Ovary (tissue), 9 donors: Measurements from ENCODE around the gene NUP133. TPM values are rescaled to one million over a fixed set of nuclear protein-coding genes. Genes with fewer than 3 reads are reported as not detected.

Experiments used
- DNase-seq, 5 donors: peaks; one replicate each; pipeline ENCODE4 v3.0.0-alpha.2; 2019 to 2020
- H3K27ac ChIP-seq, 2 donors: fragments of 200-600 bp; one replicate each; pipeline versions ENCODE4 v1.5.1 to v1.8.0; 2019 to 2022
- H3K27me3 ChIP-seq: fragments of 200-600 bp; one replicate; pipeline ENCODE4 v1.8.0; 2022
- H3K36me3 ChIP-seq: fragments of 200-600 bp; sonication (generic); one replicate; pipeline ENCODE4 v1.5.1; 2019
- H3K4me1 ChIP-seq: one replicate; pipeline ENCODE4 v1.8.1; 2013; ENCODE audit warnings: mild to moderate bottlenecking, moderate library complexity; ENCODE audit not compliant: insufficient read depth
- H3K4me3 ChIP-seq: fragments of 200-600 bp; sonication (generic); one replicate; pipeline ENCODE4 v1.5.1; 2017
- H3K9me3 ChIP-seq, 2 donors: fragments of 200-600 bp in 1 of 2; sonication (generic) in 1 of 2; one replicate each; pipeline versions ENCODE4 v1.5.1 to v1.8.1; 2013 to 2019; ENCODE audit warnings: mild to moderate bottlenecking in 1 of 2, moderate library complexity in 1 of 2
- EP300 ChIP-seq: sonication (generic); formaldehyde crosslinking; IDR thresholded peaks from one replicate; pipeline ENCODE4 v1.6.1; 2017; ENCODE audit warnings: antibody characterized with exemption
- POLR2A ChIP-seq: fragments of 450-650 bp; IDR thresholded peaks from one replicate; pipeline ENCODE4 v1.6.1; 2017; ENCODE audit warnings: antibody characterized with exemption, mild to moderate bottlenecking, moderate library complexity
- WGBS, 3 donors: extraction: QIAGEN DNeasy Blood & Tissue Kit in 1 of 3; methylation state at CpG; one replicate each; pipeline versions ENCODE4 v1.1.5 to v1.1.7; 2013 to 2017; 5-methylcytosine and 5-hydroxymethylcytosine counted together
- intact Hi-C, 4 donors: fragments of 100-400 bp; cut with DNase I; formaldehyde crosslinking; loops; one replicate each; pipeline versions ENCODE4 v1.11.0 to v1.15.1; 2022 to 2023
- polyA plus RNA-seq, 2 donors: library from polyadenylated mRNA; stranded (reverse); fragments of 200-250 nt in 1 of 2; fragments of 350-450 nt in 1 of 2; fragmentation: Illumina TruSeq in 1 of 2; extraction: RNeasy Lipid Tissue Mini Kit (QIAGEN cat#74804) in 1 of 2; gene quantifications; one replicate each; pipeline ENCODE4 v1.2.3, GENCODE V29; 2013 to 2014
- total RNA-seq, 7 donors: library from RNA; depleted of rRNA in 2 of 7; stranded (reverse); fragments of >200 nt in 2 of 7; fragmentation: NEBNext Ultra II Directional in 3 of 7; extraction: Animal tissue kit (Norgen Biotek cat#: 25700) in 3 of 7; gene quantifications; one replicate each; pipeline versions ENCODE4 v1.1.0 to v1.2.4, GENCODE V29; 2016 to 2023
- TF ChIP-seq, protein P1 (sequence below), 3 donors: fragments of 450-650 bp in 2 of 3; fragments of 200-600 bp in 1 of 3; IDR thresholded peaks; one replicate each; pipeline versions ENCODE4 v1.5.1 to v1.8.0; 2016 to 2022; ENCODE audit warnings: antibody characterized with exemption in 3 of 3, mild to moderate bottlenecking in 1 of 3
- donor health status: DM: no; HTN: no; CAD: no; lungs with moderate emphysema.
- donor health status: DM: no; HTN: no; CAD: no.
- donor health status: Bipolar disorder and iron deficiency.
- donor health status: DM: yes; HTN: yes; CAD: no.
- donor health status: DM: no; HTN: no; CAD: no.
- donor health status: DM: yes; HTN: yes; CAD: no.

NUP133 gene
- total and polyA plus RNA-seq, 9 donors: 15.3 to 49.2 (median 40.6) TPM

DNA sequence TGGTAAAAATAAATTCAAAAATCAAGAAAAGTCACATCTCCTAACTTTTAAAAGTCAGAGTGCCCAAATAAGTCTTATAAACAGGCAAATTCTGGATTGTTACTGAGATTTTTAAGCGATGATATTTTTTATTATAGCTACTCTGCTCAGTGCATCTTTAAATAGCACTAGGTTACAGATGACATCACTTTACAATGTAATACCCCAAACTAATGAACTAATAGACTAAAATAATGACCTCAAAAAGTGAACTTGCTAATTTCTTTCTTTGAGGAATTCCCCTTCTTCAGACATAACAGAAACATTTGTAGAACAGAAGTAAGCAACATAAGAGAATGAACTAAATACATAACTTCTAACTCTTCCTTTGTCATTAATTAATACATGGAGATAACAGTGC, 41.3 kb downstream of the NUP133 start:
- no peak for DNase-seq
- Histone ChIP-seq H3K4me1 (no peaks in the 10 kb centered on the region), H3K4me3 (no peak overlapping the region), H3K36me3 (no peaks in the 10 kb centered on the region), H3K27me3 (no peaks in the 10 kb centered on the region), H3K9me3 (no peaks in the 10 kb centered on the region), H3K27ac (no peak overlapping the region)
- TF ChIP-seq POLR2A (no peak), EP300 (no peak)
- TF ChIP-seq, protein P1, sequence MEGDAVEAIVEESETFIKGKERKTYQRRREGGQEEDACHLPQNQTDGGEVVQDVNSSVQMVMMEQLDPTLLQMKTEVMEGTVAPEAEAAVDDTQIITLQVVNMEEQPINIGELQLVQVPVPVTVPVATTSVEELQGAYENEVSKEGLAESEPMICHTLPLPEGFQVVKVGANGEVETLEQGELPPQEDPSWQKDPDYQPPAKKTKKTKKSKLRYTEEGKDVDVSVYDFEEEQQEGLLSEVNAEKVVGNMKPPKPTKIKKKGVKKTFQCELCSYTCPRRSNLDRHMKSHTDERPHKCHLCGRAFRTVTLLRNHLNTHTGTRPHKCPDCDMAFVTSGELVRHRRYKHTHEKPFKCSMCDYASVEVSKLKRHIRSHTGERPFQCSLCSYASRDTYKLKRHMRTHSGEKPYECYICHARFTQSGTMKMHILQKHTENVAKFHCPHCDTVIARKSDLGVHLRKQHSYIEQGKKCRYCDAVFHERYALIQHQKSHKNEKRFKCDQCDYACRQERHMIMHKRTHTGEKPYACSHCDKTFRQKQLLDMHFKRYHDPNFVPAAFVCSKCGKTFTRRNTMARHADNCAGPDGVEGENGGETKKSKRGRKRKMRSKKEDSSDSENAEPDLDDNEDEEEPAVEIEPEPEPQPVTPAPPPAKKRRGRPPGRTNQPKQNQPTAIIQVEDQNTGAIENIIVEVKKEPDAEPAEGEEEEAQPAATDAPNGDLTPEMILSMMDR (IDR thresholded peaks at IDR 0.05): no peak
- WGBS, 3 donors: 94 to 98% (median 97%) methylated on average over 1 of the region's 1 CpG
- intact Hi-C loops: no loop called here

DNA sequence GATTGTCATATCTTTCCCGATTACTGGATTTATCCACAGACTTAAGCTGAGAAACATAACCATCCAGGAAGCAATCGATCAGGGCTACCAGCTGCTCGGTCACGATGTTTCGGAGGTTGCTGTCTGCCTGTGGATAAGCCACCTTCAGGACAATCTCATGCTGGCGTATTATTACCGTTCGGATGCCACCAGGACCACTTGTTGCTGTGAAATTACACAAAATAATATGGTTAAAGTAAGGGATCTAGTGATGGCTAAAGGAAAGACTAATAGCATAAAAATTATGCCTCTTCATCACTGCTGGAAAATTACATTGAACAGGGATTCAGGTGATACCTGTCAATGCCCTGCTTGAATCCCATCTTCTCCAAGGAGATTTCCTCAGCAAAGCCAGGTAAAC, 43.5 kb downstream of the NUP133 start:
- no peaks in the 10 kb centered on the region for H3K9me3 ChIP-seq
- H3K36me3 ChIP-seq: no peaks in the 10 kb centered on the region
- TF ChIP-seq EP300 (no peak), POLR2A (no peak)
- TF ChIP-seq, protein P1 (IDR thresholded peaks at IDR 0.05): no peak
- H3K4me1 ChIP-seq: no peaks in the 10 kb centered on the region
- H3K27me3 ChIP-seq: no peaks in the 10 kb centered on the region
- H3K27ac ChIP-seq: no peak overlapping the region
- no peak overlapping the region for H3K4me3 ChIP-seq
- DNase-seq: no peak
- intact Hi-C loops: no loop called here
- 95 to 98% (median 98%) methylated on average over 8 of the region's 8 CpGs for WGBS, 3 donors

DNA sequence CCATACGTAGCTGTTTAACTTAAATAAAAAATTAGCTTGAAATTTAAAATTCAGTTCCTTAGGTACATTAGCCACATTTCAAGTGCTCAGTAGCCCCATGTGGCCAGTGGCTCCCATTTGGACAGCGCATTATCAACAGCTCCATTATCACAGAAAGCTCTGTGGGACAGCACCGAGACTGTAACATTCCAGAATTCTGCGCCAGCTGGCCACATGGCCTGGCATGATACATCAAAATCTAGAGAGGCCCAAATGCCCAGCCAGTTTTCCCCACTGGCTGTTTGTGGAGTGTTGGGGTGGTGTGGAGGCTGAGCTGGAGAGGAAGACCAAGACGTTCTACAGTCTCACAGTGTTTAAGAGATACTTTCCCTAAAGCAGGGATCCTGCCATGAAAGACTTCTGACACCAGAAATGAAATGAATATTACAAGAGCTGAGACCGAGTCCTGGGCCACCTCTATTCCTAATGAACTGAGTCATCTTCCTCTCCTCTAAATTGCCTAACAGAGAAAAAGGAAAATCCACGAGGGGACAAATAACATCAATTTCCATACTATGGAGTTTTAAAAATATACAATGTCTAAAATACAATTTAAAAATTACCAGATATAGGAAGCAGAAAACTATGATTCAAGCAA, 47.0 kb downstream of the NUP133 start:
- Histone ChIP-seq H3K4me3 (no peak overlapping the region), H3K27me3 (no peaks in the 10 kb centered on the region), H3K4me1 (no peaks in the 10 kb centered on the region), H3K36me3 (no peaks in the 10 kb centered on the region), H3K27ac (no peak overlapping the region), H3K9me3 (no peaks in the 10 kb centered on the region)
- TF ChIP-seq, protein P1 (IDR thresholded peaks at IDR 0.05): no peak
- no peak for TF ChIP-seq EP300
- no peak for TF ChIP-seq POLR2A
- 86 to 93% (median 90%) methylated on average over 7 of the region's 7 CpGs for WGBS, 3 donors
- intact Hi-C loops: no loop called here
- DNase-seq: no peak

DNA sequence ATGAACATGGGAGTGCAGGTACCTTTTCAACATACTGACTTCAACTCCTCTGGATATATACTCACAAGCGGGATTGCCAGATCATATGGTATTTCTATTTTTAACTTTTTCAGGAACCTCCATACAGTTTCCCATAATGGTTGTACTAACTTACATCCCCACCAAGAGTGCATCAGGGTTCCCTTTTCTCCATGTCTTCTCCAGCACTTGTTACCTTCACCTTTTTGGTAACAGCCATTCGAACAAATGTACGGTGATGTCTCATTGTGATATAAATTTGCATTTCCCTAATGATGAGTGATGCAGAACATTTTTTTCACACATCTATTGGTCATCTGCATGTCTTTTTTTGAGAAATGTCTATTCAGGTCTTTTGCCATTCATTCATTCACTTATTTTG, 48.3 kb downstream of the NUP133 start:
- TF ChIP-seq EP300: no peak
- TF ChIP-seq POLR2A: no peak
- TF ChIP-seq, protein P1 (IDR thresholded peaks at IDR 0.05): no peak
- intact Hi-C loops: no loop called here
- H3K27me3 ChIP-seq: no peaks in the 10 kb centered on the region
- no peaks in the 10 kb centered on the region for H3K9me3 ChIP-seq
- H3K4me3 ChIP-seq: no peak overlapping the region
- H3K36me3 ChIP-seq: no peaks in the 10 kb centered on the region
- DNase-seq: no peak
- H3K27ac ChIP-seq: no peak overlapping the region
- 97 to 99% (median 98%) methylated on average over 3 of the region's 3 CpGs for WGBS, 3 donors
- H3K4me1 ChIP-seq: no peaks in the 10 kb centered on the region
